ENCODE data around the gene LGALS1. TPM values are rescaled to one million over a fixed set of nuclear protein-coding genes. Genes with fewer than 3 reads are reported as not detected.

LGALS1 gene
- total RNA-seq, 1 experiment from 2014 or later = 32.8 TPM

DNA sequence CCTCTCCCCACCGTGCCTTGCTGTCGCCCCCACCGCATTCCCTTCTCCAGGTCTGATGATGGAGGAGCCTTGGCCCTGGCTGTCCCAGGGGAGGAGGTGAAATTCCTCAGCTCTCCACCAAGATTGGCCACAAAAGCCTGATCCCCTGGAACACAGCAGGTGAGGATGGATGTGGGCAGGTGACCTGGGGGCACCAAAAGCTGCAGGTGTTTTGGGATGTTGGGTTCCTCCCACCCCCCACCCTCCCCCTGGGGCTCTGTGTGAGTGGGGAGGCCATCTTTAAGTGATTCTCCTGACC is 22.1 kb downstream of the LGALS1 start:
- Histone ChIP-seq H3K79me1 (ENCODE audit: insufficient read depth, low read depth, low read length, poor library complexity, severe bottlenecking) (no peaks in the 10 kb centered on the region), H3K14ac (ENCODE audit: insufficient read depth, low read length) (0 out of 2 replicates have a peak overlapping the region, but pooled peaks have one; percentile 5), H2BK120ac (ENCODE audit: low read depth, low read length, poor library complexity, severe bottlenecking) (no peak overlapping the region), H2BK12ac (ENCODE audit: insufficient read length, low read depth, low read length) (no peak overlapping the region), H3K18ac (ENCODE audit: insufficient read length, low read depth, low read length) (no peak overlapping the region), H3K79me2 (ENCODE audit: insufficient read depth, low read length) (no peaks in the 10 kb centered on the region), H3T11ph (ENCODE audit: low read length) (no peak overlapping the region), H3K4ac (ENCODE audit: low read depth, low read length) (no peak overlapping the region), H3K9ac (ENCODE audit: extremely low read depth, insufficient read length, low read length) (no peak overlapping the region), H3K4me2 (ENCODE audit: insufficient read depth, insufficient read length, low read length) (peak overlapping the region; percentile 66), H4K8ac (replicated peaks; ENCODE audit: insufficient read length, low read depth, low read length) (no peak overlapping the region), H2BK20ac (ENCODE audit: low read depth, low read length, poor library complexity, severe bottlenecking) (no peak overlapping the region), H4K91ac (ENCODE audit: insufficient read length, low read depth, low read length) (no peak overlapping the region), H2BK5ac (ENCODE audit: insufficient read length, low read length) (no peak overlapping the region), H4K5ac (ENCODE audit: insufficient read length, low read depth, low read length) (no peak overlapping the region), H3K9me3 (ENCODE audit: control insufficient read depth, low read depth, low read length) (no peaks in the 10 kb centered on the region), H3K23me2 (ENCODE audit: insufficient read length, low read depth, low read length, poor library complexity, severe bottlenecking) (no peaks in the 10 kb centered on the region), H2BK15ac (ENCODE audit: low read depth, low read length) (no peak overlapping the region), H2AK5ac (ENCODE audit: insufficient read length, low read length) (no peak overlapping the region), H3K56ac (ENCODE audit: insufficient read length, low read depth, low read length) (no peak overlapping the region), H3K27me3 (ENCODE audit: insufficient read depth, low read length) (no peaks in the 10 kb centered on the region), H4K20me1 (ENCODE audit: control insufficient read depth, insufficient read depth, insufficient read length) (no peaks in the 10 kb centered on the region), H2AFZ (ENCODE audit: low read length) (no peak overlapping the region), H3K23ac (ENCODE audit: insufficient read length, low read depth, low read length) (no peak overlapping the region), H3K27ac (ENCODE audit: insufficient read length, low read depth, low read length) (no peak overlapping the region), H3K4me1 (ENCODE audit: insufficient read depth, low read length) (peaks cover 2% of the 10 kb centered on the region; the same call in 1 of the 2 replicates)
- peaks cover 14 to 42% (median 40%) of the 10 kb centered on the region in 3 experiments for H3K36me3 Mint-ChIP-seq (ENCODE audit: insufficient read depth in 1 of 3, low read depth in 3 of 3)
- H3K4me3 Mint-ChIP-seq = peak overlapping the region; percentile 86 to 97
- peaks cover 1% of the 10 kb centered on the region for H3K27me3 Mint-ChIP-seq (ENCODE audit: low read depth)
- peak overlapping the region in 1 of 3 experiments; percentile 31; a peak in 1 of 7 replicates for H3K27ac Mint-ChIP-seq
- DNase-seq = peak; percentile 62
- peaks cover 11 to 12% of the 10 kb centered on the region in 2 experiments for H3K4me1 Mint-ChIP-seq
- no CpG with 5 or more reads among the region's 3 CpGs for WGBS (ENCODE audit: extremely low coverage, insufficient read length, low lambda C conversion rate)
- TF ChIP-seq, protein P1, sequence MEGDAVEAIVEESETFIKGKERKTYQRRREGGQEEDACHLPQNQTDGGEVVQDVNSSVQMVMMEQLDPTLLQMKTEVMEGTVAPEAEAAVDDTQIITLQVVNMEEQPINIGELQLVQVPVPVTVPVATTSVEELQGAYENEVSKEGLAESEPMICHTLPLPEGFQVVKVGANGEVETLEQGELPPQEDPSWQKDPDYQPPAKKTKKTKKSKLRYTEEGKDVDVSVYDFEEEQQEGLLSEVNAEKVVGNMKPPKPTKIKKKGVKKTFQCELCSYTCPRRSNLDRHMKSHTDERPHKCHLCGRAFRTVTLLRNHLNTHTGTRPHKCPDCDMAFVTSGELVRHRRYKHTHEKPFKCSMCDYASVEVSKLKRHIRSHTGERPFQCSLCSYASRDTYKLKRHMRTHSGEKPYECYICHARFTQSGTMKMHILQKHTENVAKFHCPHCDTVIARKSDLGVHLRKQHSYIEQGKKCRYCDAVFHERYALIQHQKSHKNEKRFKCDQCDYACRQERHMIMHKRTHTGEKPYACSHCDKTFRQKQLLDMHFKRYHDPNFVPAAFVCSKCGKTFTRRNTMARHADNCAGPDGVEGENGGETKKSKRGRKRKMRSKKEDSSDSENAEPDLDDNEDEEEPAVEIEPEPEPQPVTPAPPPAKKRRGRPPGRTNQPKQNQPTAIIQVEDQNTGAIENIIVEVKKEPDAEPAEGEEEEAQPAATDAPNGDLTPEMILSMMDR (conservative IDR thresholded peaks at IDR 0.05) = no peak; the same call in 2 of the 3 replicates
- H3K9me3 Mint-ChIP-seq = no peaks in the 10 kb centered on the region
